RCC 7860 (cell line): Measurements from ENCODE around the gene SPART.
"Not testable (repeated sequence)": the region's sequence is repeated elsewhere in the genome, so short reads cannot be mapped to it uniquely, and the experiment has no call there.

Experiments used
- DNase-seq: peaks from one replicate; pipeline ENCODE4 v3.0.0-alpha.2; 2015; ENCODE audit warnings: low spot score
- FAIRE-seq: peaks from 2 replicates; lab custom pipeline; 2012; peaks lifted over from hg19 to GRCh38; lab: Jason Lieb, UNC

SPART gene

GRCh38 chr13:36354842-36355623 is 8.8 kb upstream of the SPART start:
- FAIRE-seq (no peak), DNase-seq (no peak)

GRCh38 chr13:36353001-36353400 is 6.8 kb upstream of the SPART start:
- no peak for FAIRE-seq
- no peak for DNase-seq

GRCh38 chr13:36352350-36352749 is 6.2 kb upstream of the SPART start:
- DNase-seq (peak; percentile 31), FAIRE-seq (peak; percentile 76)

- no peak for FAIRE-seq
- no peak for DNase-seq
These were observed 1.5 kb upstream of the SPART start for GRCh38 chr13:36347531-36348210.

- DNase-seq (peak; percentile 51), FAIRE-seq (no peak)
These were observed 564 bp downstream of the SPART start for GRCh38 chr13:36345438-36346221.

GRCh38 chr13:36344886-36345437 is 1.2 kb downstream of the SPART start:
- FAIRE-seq (no peak), DNase-seq (no peak)

GRCh38 chr13:36344173-36344572 is 2.0 kb downstream of the SPART start:
- no peak for FAIRE-seq
- DNase-seq: peak; percentile 25

GRCh38 chr13:36343766-36344165 is 2.4 kb downstream of the SPART start:
- no peak for DNase-seq
- no peak for FAIRE-seq

- DNase-seq: no peak
- FAIRE-seq: no peak
These were observed 3.5 kb downstream of the SPART start for GRCh38 chr13:36342715-36343114.

GRCh38 chr13:36341718-36342117 is 4.5 kb downstream of the SPART start:
- peak; percentile 15 for DNase-seq
- FAIRE-seq: no peak

- FAIRE-seq: no peak
- DNase-seq: no peak
These were observed 6.5 kb downstream of the SPART start for GRCh38 chr13:36339600-36340155.

GRCh38 chr13:36337938-36338641 is 8.1 kb downstream of the SPART start:
- no peak for FAIRE-seq

GRCh38 chr13:36332986-36333385 is 13.2 kb downstream of the SPART start:
- FAIRE-seq (peak; percentile 86), DNase-seq (peak; percentile 27)

More at GRCh38 chr13:36337938-36338641, 8.1 kb downstream of the SPART start:
- DNase-seq: no peak

- DNase-seq, FAIRE-seq: not testable (repeated sequence)
These were observed 13.9 kb downstream of the SPART start for GRCh38 chr13:36332255-36332654.

- FAIRE-seq: no peak
These were observed 14.9 kb downstream of the SPART start for GRCh38 chr13:36331280-36331679.

GRCh38 chr13:36329361-36329760 is 16.8 kb downstream of the SPART start:
- FAIRE-seq (no peak), DNase-seq (no peak)

More at GRCh38 chr13:36331280-36331679, 14.9 kb downstream of the SPART start:
- no peak for DNase-seq

GRCh38 chr13:36328821-36329220 is 17.4 kb downstream of the SPART start:
- FAIRE-seq (no peak), DNase-seq (no peak)

GRCh38 chr13:36325912-36326311 is 20.3 kb downstream of the SPART start:
- DNase-seq (no peak), FAIRE-seq (no peak)

- FAIRE-seq, DNase-seq: not testable (repeated sequence)
These were observed 21.3 kb downstream of the SPART start for GRCh38 chr13:36324881-36325280.

- no peak for DNase-seq
- no peak for FAIRE-seq
These were observed 22.1 kb downstream of the SPART start for GRCh38 chr13:36323951-36324566.
